SW 1271 (cell line): Measurements from ENCODE around the gene TBX4.
"Not testable (repeated sequence)": the region's sequence is repeated elsewhere in the genome, so short reads cannot be mapped to it uniquely, and the experiment has no call there.

Source experiments
- DNase-seq, 2 experiments: peaks; one replicate each; lab custom pipeline; 2025; lab: John Stamatoyannopoulos, UW

The TBX4 gene

GRCh38 chr17:61429274-61429673 lies 22.9 kb upstream of the TBX4 start:
- DNase-seq: no peak

DNA sequence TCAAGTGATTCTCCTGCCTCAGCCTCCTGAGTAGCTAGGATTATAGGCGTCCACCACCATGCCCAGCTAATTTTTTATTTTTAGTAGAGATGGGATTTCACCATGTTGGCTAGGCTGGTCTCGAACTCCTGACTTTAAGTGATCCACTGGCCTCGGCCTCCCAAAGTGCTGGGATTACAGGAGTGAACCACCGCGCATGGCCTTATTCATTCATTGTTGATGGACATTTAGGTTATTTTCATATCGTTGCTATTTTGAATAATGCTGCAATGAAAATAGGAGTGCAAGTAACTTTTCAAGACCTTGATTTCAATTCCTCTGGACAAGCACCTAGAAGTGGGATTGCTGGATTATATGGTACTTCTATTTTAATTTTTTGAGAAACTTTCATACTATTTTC lies 22.4 kb upstream of the TBX4 start:
- not testable (repeated sequence) for DNase-seq

DNA sequence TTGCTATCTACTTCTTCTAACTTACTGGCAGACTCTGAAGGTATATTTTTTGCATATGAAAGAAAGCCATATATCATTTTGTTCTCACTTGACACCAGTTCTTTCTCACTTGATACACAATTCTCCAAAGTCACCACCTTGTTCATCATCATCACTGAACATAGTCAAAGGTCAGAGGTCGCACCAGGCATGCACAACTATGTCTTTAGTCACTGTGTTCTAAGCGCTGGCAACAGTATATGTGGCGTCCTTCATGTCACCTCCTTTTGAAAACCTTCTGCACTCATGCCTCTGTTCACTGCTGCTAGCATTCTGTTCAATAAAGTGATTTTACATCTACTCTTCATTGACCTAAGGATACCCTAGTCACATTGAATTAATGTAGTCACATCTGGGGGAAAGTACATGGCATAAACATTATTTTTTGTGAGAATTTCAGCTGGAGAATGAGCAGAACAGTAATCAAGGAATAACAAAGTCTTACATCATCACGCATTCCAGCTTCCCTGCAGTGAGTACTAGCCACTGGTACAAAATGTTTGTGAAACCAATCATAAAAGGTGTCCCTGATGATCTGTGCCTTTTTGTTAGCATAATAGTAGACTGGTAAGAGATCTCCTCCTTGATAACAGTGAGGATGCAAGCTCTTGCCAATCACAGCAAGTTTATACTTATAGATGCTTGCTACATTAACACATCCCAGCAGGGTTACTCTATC lies 20.5 kb upstream of the TBX4 start:
- no peak for DNase-seq

GRCh38 chr17:61436273-61436672 lies 15.9 kb upstream of the TBX4 start:
- DNase-seq: no peak

DNA sequence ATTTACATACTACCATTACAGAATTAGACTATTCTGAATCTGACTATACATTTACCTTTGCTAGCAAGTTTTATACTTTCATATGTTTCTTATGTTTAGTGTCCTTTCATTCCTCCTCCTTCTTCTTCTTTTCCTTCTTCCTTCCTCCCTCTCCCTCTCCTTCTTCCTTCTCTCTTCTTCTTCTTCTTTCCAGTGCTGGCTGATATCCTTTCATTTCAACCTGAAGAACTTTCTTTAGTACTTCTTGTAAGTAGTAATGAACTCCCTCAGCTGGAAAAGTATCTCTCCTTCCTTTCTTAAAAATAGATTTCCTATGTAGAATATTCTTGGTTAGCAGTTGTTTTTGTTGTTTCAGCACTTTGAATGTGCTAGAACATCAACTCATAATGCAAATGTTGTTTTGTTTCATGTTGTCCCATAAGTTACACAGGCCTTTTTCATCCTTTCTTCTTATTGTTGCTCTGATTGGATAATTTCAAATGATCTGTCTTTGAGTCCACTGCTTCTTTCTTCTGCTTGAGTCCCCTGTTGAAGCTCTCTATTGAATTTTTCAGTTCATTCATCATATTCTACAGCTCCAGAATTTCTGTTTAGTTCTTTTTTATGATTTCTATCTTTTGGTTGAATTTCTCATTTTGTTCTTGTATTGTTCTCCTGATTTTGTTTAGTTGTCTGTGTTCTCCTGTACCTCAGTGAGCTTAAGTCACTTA lies 15.1 kb upstream of the TBX4 start:
- DNase-seq: no peak

- no peak for DNase-seq
These were observed 11.5 kb upstream of the TBX4 start for GRCh38 chr17:61440697-61441096.

DNA sequence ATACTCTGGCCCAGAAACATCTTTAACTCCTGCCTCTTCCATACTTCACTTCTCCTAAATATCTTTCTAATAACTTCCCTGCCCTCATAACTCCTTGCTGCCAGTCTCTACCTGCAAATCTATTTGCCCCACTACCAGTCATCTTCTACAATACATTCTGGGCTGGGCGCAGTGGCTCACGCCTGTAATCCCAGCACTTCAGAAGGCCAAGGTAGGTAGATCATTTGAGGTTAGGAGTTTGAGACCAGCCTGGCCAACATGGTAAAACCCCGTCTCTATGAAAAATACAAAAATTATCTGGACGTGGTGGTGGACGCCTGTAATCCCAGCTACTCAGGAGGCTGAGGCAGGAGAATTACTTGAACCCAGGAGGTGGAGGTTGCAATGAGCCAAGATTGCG lies 10.7 kb upstream of the TBX4 start:
- not testable (repeated sequence) for DNase-seq

GRCh38 chr17:61442136-61442775 lies 10.0 kb upstream of the TBX4 start:
- DNase-seq: no peak

DNA sequence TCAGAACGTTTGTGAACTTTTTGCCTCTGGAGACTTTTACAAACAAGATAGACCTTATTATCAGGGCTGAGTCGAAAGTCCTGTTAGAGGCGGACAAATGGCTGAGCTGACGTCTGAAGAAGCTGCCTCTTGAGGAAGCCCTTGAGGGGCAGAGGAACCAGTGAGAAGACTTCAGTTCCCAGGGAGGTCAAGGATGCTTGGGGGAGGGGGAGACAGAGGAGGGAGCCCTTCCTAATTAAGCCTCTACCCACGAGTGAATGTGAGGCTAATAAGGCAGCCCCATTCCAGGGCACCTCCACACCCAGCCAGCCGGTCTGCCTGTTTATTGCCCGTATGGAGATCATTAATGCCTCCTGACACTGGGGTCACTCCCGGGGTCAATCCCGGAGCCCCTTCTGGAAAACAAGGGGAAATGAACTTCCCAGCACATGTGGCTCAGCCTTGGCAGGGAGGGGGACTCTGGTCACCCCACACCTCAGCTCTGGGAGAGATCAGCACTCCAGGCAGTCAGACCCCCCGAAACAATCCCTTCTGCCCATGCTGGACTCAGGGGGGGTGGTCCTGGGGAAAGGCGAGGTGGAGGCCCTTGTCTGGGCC lies 9.2 kb upstream of the TBX4 start:
- DNase-seq: no peak

DNA sequence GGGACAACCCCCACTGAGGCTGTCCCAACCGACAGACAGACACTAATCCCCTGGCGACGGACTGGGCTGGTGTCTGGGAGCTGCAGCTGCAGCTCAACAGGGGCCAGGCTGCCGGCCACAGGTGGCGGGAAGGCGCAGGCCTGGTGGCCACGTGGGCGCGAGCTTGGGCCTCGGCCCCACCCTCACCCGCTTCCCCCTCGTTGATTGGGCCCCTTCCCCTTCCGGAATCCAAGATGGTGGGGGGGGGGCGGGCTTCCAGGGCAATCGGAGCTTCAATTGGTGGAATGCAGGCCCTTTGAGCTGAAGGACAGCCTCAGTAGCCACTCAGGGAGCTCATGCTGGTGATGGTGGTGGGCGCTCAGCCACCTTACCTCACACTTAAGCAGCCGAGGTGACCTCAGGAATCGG lies 8.7 kb upstream of the TBX4 start:
- DNase-seq: no peak

GRCh38 chr17:61444075-61444474 lies 8.1 kb upstream of the TBX4 start:
- DNase-seq: no peak

GRCh38 chr17:61444831-61445230 lies 7.4 kb upstream of the TBX4 start:
- no peak for DNase-seq

DNA sequence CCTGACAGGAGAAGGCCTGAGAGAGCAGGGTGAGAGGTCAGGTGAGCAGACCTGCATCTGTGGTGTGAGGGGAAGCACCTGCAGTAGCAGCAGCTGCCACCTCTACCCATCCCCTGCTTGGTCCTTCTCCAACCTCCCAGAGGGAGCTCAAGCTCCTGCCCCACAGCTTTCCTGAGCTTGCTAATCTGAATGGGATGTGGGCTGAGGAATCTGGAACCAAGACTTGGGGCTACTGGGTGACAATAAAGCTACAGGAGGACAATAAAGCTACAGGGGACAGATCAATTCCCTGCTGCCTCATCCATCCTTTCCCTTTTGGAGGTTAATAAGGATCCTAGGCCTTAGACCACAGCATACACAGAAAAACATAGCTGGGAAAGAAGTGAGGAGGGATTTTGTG lies 4.9 kb upstream of the TBX4 start:
- no peak for DNase-seq

DNA sequence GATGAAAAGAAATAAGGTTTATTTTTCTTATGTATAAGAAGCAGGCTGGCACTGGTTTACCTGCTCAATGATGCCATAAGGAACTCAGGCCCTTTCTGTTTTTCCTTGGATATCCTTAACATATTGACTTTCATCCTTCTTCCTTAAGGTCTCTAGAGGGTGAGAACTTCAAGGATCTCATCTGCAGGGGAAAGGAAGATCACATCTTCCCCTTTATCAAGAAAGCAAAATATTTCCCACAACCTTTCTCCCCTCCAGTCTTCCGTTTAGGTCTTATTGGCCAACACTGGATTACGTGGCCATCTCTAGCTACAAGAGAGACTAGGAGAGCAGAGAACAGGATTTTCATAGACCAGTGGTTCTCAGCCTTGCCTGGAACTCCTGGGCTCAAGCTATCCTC lies 4.2 kb upstream of the TBX4 start:
- no peak for DNase-seq

GRCh38 chr17:61449140-61449539 lies 3.1 kb upstream of the TBX4 start:
- DNase-seq: not testable (repeated sequence)

DNA sequence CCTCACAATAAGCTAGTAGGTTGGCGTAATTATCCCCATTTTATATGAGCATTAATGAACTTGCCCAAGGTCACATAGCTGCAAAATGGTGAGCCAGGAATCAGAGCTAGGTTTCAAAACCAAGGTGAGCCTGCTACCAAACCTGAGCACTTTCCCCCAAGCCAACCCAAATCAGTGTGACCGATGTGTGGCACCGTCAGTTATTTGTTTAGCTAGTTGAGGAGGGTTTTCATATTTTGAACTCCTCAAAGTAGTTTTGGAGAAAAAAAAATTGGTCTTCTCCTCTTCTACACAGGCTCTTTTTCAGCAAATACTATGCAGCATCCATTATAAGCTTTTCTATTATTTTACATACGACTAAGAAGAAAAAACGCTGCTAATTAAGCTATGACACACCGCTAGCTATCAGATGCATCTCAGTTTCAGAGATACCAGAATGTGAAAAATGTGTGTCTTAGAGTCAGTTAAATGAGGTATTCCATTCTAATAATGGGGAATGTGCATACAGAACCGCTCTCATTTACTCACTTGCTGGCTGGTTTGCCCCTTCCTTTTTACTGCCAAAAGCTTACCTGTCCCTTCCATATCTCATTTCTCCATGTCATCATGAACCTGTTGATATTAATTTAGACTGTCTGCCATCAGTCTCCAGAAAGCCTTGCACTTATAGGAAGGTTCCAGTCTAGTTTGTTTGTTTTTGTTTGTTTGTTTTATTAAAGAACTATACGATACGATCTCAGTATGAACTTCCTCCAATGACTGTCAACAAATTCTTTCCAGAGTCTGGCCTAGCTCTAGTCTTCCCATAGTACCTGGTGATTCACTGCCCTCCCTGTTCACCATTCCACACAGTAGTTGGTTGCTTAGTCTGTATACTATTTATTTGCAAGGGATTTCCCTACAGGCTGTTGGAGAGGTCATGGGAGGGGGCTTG lies 2.2 kb upstream of the TBX4 start:
- DNase-seq: no peak

GRCh38 chr17:61450641-61451537 lies 1.3 kb upstream of the TBX4 start:
- no peak for DNase-seq

- DNase-seq: no peak
These were observed 503 bp upstream of the TBX4 start for GRCh38 chr17:61451538-61452300.

- no peak for DNase-seq
These were observed 1.6 kb downstream of the TBX4 start for GRCh38 chr17:61453566-61454380.
